GM19438 (cell line): ENCODE data around the gene ARSB.

Source experiments
- ATAC-seq: cut with Tn5 transposase; IDR thresholded peaks from one replicate; pipeline ENCODE4 v1.9.1; 2021; ENCODE audit warnings: low read depth; ENCODE audit not compliant: unreplicated experiment

Gene ARSB

GRCh38 chr5:78810098-78810920 lies 174.8 kb downstream of the ARSB start:
- no peak for ATAC-seq

- no peak for ATAC-seq
Observed at GRCh38 chr5:78809444-78809843, 175.7 kb downstream of the ARSB start.

- ATAC-seq = no peak
Observed at GRCh38 chr5:78808818-78809217, 176.3 kb downstream of the ARSB start.

- no peak for ATAC-seq
Observed at GRCh38 chr5:78808380-78808779, 176.7 kb downstream of the ARSB start.

GRCh38 chr5:78806544-78806943 lies 178.6 kb downstream of the ARSB start:
- no peak for ATAC-seq

- no peak for ATAC-seq
Observed at GRCh38 chr5:78805474-78806124, 179.5 kb downstream of the ARSB start.

GRCh38 chr5:78804995-78805394 lies 180.1 kb downstream of the ARSB start:
- no peak for ATAC-seq

GRCh38 chr5:78803941-78804340 lies 181.2 kb downstream of the ARSB start:
- no peak for ATAC-seq

GRCh38 chr5:78803353-78803752 lies 181.8 kb downstream of the ARSB start:
- ATAC-seq = no peak

GRCh38 chr5:78801413-78801812 lies 183.7 kb downstream of the ARSB start:
- ATAC-seq = no peak

- no peak for ATAC-seq
Observed at GRCh38 chr5:78799266-78800017, 185.7 kb downstream of the ARSB start.

GRCh38 chr5:78798673-78799029 lies 186.5 kb downstream of the ARSB start:
- ATAC-seq = no peak

- ATAC-seq = no peak
Observed at GRCh38 chr5:78797936-78798672, 187.0 kb downstream of the ARSB start.

GRCh38 chr5:78795757-78796156 lies 189.4 kb downstream of the ARSB start:
- ATAC-seq = no peak

GRCh38 chr5:78794693-78795215 lies 190.4 kb downstream of the ARSB start:
- ATAC-seq = no peak

- ATAC-seq = no peak
Observed at GRCh38 chr5:78793907-78794662, 191.0 kb downstream of the ARSB start.

- no peak for ATAC-seq
Observed at GRCh38 chr5:78792345-78793055, 192.6 kb downstream of the ARSB start.

- no peak for ATAC-seq
Observed at GRCh38 chr5:78791501-78792100, 193.5 kb downstream of the ARSB start.

- no peak for ATAC-seq
Observed at GRCh38 chr5:78787783-78788182, 197.3 kb downstream of the ARSB start.
